GM11168 (cell line): ENCODE data around the gene NTN5.

Experiments
- in situ Hi-C: fragments of 300-500 bp; cut with MboI; formaldehyde crosslinking; loops from one replicate; pipeline ENCODE4 v1.12.0; 2022; ENCODE audit warnings: low sequenced_read_pairs; ENCODE audit not compliant: unreplicated experiment

The NTN5 gene

GRCh38 chr19:48646001-48646721 lies 26.7 kb downstream of the NTN5 start, which contains the start of gene CA11:
Gene CA11 (minus strand): TSS chr19:48646187. CDS start chr19:48645632, 555 bp downstream.
- in situ Hi-C loops = no loop called here

- in situ Hi-C loops = no loop called here
Observed at GRCh38 chr19:48645620-48646000, 27.2 kb downstream of the NTN5 start.

- in situ Hi-C loops = no loop called here
Observed at GRCh38 chr19:48644839-48645619, 27.8 kb downstream of the NTN5 start.

GRCh38 chr19:48644355-48644754 lies 28.5 kb downstream of the NTN5 start:
- in situ Hi-C loops = no loop called here

- in situ Hi-C loops = no loop called here
Observed at GRCh38 chr19:48642862-48643261, 30.0 kb downstream of the NTN5 start.

GRCh38 chr19:48641850-48642249 lies 31.0 kb downstream of the NTN5 start:
- in situ Hi-C loops = no loop called here

- in situ Hi-C loops = no loop called here
Observed at GRCh38 chr19:48639483-48640375, 33.1 kb downstream of the NTN5 start.

GRCh38 chr19:48638831-48639381 lies 33.9 kb downstream of the NTN5 start:
- in situ Hi-C loops = no loop called here

GRCh38 chr19:48637948-48638830 lies 34.6 kb downstream of the NTN5 start:
- in situ Hi-C loops = no loop called here

GRCh38 chr19:48637449-48637947 lies 35.3 kb downstream of the NTN5 start:
- in situ Hi-C loops = no loop called here

GRCh38 chr19:48636859-48637448 lies 35.9 kb downstream of the NTN5 start, which contains the start of gene DBP:
Gene DBP (minus strand): TSS chr19:48637379. CDS start chr19:48636994, 385 bp downstream.
- in situ Hi-C loops = no loop called here

GRCh38 chr19:48635966-48636858 lies 36.6 kb downstream of the NTN5 start:
- in situ Hi-C loops = no loop called here

- in situ Hi-C loops = no loop called here
Observed at GRCh38 chr19:48635263-48635965, 37.4 kb downstream of the NTN5 start.

GRCh38 chr19:48634424-48635262 lies 38.2 kb downstream of the NTN5 start:
- in situ Hi-C loops = no loop called here

GRCh38 chr19:48634036-48634342 lies 38.8 kb downstream of the NTN5 start:
- in situ Hi-C loops = no loop called here
